Measurements from ENCODE around the gene CNPPD1.

CNPPD1 gene

DNA sequence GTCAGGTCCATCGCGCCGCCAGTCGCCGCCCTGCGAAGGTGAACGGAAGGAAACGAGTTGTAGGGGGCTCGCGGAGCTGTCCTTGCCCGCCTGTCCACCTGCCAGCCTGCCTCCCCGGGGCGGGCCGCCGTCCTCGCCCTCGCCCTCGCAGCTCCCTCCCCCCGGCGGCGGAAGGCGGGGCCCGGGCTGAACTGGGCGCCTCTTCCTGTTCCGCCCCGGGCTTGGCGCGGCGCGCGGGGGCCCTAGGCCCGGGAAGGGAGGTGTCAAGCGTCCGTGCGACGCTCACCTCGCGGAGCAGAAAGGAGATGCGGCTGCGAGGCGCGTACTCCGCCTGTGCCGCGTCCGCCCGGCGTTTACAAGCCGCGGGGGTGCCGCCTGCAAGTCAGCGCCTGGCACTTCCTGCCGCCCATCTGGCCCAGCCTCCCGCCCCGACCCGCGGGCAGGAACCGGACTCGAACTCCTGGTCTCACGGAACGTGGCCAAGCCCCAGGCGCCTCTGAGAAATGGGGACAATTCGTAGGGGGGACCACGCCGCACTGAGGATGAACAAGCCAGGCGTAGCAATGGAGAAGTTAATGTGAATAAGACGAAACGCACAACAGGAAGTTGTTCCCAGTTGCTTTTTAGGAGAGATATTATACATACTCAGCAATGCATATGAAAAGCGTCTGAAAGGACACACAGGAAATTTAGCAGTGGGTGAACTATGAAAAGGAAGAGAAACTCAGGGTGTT lies at the start of gene CNPPD1:
CNPPD1 (minus strand) TSS at position 108 of the 734 bp plus-strand sequence; CDS start at position 11, 97 bp downstream.
- peak; percentile 30 for DNase-seq

GRCh38 chr2:219225350-219225749 lies 48.6 kb upstream of the CNPPD1 start:
- DNase-seq: no peak

DNA sequence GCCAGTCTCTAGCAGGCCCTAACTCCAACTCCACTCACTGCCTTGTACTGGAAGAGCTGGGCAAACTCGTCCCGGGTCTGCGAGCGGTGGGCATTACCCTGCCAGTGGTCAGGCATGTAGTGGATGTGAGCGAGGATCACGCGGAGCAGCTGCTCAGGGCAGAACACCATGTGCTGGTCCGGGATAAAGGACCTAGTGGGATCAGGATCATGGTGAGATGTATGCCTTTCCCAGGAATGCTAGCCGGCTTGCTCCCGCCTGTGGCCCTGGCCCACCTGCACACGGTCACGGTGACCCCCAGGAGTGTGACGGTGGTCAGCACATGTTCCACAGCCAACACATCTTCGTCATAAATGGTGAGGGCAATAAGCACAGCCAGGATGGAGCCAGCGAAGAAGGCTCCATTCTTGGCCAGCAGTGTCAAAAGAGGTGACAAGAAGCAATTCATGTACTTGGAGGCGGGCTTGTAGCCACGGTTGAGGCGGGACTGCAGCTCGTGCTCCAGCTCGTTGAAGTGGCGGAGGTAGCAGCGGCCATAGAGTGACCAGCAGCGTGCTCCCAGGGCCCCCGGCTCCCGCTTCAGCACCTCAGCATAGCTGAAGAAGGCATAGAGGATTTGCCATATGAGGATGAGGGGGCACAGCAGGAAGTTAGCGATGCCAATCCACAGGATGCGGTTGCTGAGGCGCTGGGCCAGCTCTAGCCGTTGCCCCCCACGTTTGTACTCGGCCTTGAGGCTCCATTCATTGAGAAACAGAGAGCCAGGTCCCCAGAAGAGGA lies 47.3 kb upstream of the CNPPD1 start:
- DNase-seq: no peak

DNA sequence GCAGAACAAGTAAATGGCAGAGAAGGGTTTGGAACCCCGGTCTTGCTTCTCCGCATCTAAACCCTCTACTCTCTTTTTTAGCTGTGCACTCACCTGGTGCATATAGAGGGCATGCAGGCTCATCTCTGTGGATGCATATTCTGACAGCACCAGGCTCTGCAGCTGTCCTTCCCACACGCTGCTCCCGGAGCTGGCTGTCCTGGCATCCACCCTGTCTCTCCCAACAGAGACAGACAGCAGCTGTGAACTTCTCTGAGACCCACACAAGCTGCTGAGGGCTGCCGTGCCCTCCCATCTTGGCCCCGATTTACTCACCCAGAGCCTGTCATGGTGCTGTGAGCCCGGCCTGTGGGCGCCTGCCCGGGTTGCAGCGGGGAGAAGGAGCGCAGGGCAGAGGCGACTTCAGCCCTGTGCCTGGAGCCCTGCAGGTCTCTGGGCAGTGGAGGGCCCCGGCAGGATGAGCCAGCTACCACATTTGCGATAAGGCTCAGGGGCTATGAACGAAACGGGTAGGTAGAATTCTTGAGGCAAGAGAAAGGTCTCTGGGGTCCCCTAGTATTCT lies 45.3 kb upstream of the CNPPD1 start:
- no peak for DNase-seq

GRCh38 chr2:219220652-219221402 lies 44.1 kb upstream of the CNPPD1 start:
- no peak for DNase-seq

DNA sequence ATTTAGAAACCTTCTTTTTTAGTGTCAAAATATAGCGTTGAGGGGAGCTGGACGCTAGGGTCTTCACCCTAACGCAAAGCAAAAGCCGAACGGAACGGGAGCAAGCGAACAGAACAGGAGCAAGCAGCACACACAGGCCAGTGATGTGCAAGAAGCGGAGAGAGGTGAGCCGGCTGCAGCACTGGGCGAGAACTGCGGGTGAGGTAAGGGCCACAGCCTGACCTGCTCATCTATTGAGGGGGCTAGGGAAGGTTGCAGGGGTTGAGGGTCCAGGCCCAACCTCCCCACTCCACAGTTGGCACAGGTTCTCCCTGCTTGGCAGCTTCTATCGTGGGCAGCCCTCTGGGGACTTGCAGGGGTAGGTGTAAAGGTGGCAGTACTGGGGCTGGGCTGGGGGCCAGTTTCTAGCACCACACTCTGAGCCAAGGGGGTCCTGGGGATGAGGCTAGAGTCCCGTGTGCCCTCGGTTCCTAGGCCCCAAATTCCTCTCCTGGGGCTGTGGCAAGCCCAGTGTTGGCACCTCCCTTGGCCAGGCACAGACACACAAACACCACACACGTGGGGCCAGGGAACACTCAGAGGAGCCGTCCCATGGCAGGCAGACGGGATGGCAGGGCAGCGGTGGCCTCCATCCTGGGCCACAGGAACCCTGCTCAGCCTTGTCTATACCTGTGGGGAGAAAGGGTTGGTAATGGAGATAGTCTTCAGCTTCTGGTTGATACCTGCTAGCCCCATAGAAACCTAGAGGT lies 43.2 kb upstream of the CNPPD1 start:
- no peak for DNase-seq

DNA sequence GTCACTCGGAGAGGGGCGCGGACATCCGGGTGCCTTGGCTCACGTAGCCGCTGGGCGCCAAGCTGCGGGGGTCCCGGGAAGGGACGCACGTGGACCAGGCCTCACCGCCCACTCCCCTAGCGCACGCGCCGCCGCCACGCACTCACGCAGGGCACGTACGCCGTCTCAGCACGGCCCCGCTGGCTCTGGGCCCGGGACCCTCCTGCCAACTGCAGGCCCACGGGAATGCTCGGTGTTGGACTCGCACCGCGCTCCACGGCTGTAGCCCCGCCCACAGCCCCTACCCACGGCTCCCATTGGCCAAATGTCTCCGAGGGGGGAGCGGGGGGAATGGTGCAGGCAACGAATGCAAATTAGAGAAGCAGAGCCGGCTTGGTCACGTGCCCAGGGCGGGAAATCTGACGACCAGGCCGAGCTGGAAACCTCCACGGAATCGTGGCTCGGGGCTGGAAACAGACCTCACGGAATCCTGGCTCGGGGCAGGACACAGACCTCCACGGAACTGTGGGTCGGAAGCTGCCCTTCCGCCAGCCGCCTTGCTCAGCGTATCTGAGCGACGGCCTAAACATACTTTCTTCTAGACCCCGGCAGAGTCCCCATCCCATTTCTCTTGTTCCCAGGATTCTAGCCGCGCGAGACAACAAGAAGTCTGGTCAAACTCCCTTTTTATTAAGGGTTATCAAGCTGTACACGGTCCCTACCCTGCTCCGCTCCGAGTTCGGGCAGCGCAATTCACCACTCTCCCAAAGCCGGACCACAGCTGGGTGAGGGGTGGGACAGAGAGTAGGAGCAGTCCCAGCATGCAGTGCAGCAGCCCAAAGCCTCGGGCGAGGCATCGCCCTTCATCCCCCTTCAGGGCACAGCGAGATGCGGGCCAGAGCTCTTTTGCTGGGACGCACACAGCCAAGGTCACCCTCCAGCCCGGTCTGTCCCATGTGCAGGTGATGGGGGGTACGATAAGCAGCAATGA lies 42.3 kb upstream of the CNPPD1 start, which contains the start of gene ABCB6:
ABCB6 (minus strand) TSS at position 227 of the 970 bp plus-strand sequence. CDS start 285 bp downstream, outside the sequence.
- peak; percentile 66 for DNase-seq

- DNase-seq: no peak
Measured at GRCh38 chr2:219218217-219218731, 41.5 kb upstream of the CNPPD1 start.

DNA sequence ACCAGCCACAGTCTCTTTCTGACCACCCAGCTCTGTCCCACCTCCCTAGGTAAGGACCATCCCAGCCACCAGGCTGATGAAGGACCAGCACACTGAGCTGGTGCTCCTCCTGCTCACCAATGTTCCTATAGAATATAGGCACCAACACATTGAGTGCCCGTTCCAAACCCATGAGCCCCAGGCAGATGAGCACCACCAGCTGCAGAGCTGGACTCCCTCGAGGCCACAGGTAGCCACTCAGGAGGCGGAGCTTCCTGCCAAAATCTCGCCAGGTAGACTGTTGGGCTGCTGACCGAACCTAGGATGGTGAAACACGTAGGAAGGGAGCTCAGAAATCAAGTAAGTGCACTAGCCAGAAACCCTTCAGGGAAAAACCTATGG lies 39.8 kb upstream of the CNPPD1 start:
- DNase-seq: no peak

DNA sequence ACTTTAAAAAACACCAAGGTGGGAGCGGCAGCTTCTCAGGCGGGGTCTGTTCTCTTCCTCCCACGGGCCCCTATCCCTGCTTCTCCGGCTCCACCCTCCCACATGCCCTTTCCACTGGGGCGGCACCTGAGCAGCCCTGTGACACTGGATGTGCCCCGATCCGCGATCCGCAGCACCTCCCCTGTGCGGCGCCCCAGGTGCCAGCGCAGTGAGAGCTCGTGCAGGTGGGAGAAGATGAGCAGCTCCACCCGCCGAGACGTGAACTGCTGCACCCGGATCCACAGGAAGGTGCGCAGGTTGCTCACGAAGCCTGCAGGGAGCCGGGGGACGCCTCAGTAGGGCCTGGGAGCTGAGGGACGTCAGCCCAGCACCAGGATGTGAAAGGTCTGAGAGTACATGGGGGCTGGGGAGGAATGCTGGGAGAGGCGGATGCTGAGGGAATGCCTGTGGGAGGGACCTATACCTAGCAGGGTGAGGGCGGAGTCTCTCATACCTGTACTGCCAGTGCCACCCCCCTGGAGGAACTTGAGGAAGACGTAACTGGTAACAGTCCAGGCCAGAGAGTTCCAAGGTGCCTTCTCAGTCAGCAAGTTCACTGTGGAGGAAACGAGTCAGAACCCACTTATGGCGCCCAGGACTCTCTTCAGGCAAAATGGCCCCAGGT lies 39.3 kb upstream of the CNPPD1 start:
- no peak for DNase-seq

DNA sequence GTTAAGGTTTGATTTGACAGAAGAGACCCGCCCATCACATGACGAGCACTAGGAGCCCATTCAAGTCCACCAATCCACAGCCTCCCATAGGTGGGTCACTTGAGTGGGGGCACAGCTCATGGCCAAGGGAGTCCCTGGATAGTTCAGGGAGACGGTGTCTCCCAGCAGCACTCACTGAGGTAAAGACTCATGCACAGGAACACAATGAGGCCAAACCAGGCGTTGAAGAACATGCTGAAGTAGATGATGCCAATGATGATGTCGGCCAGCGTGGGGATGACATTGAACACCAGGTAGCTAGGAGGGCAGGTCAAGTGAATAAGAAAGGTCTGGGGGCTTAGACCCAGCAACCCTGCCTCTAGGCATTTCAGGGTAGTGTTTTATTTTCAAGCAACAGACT lies 38.1 kb upstream of the CNPPD1 start:
- no peak for DNase-seq

- DNase-seq: no peak
Measured at GRCh38 chr2:219214141-219214540, 37.4 kb upstream of the CNPPD1 start.

DNA sequence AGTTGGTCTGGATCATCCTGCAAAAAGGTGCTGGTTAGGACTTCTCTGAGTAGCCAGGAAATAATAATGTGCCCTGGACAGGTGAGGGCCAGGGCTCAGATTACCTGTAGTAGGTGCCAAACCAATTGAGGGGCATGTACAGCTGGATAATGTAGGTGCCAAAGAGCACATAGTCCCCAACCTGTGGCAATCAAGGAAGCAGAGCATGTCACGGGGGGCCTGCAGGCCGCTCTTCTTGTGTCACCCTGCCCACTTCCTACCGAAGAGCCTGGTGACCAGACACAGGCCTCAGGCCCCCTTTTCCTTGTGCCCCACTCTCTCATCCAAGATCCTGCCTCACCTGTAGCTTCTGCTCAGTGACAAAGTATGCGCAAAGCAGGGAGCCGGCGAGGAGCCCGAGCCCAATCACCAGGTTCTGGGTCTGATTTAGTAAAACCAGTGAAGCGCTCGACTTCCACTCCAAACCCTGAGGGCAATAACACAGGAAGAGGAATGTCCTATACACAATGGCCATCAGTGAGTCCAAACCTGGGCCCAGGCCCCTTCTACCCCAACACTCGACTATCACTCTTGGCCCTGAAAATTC lies 36.9 kb upstream of the CNPPD1 start:
- no peak for DNase-seq

- no peak for DNase-seq
Measured at GRCh38 chr2:219213026-219213415, 36.3 kb upstream of the CNPPD1 start.

- DNase-seq: no peak
Measured at GRCh38 chr2:219210886-219211362, 34.2 kb upstream of the CNPPD1 start.

DNA sequence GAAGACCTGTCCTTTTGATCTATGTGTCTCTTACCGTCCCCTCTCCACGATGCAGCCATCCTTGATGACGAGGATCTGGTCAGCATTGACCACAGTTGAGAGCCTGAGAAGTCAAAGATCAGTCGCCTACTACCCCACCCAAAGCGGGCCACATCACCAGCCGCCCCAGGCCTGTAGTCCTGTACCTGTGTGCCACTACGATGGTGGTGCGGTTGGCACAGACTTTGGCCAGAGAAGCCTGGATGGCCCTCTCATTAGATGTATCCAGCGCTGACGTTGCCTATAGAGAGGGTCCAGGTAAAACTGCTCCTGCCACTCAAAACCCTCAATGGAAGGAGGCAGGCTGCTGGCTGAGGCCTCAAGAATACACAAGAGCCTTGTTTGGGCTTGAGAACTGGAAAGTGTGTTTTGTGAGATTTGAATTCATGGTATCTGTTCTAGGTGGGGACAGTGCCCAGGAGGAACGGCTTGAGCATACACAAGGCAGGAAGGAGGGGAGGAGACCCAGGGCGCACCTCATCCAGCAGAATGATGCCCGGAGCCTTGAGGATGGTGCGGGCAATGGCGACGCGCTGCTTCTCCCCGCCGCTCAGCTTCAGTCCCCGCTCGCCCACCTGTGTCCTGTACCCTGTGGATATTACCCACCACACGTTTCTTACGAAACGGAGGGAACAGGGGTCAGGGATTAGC lies 33.6 kb upstream of the CNPPD1 start:
- no peak for DNase-seq

GRCh38 chr2:219209236-219210195 lies 32.8 kb upstream of the CNPPD1 start:
- DNase-seq: no peak
